C4-2B (cell line): Measurements from ENCODE around the gene RUVBL1.

Experiments used
- H3K27ac ChIP-seq: fragments of 450-650 bp; 2 replicates; pipeline ENCODE4 v1.5.1; 2017
- CTCF ChIP-seq: fragments of 450-650 bp; conservative IDR thresholded peaks from 2 replicates; pipeline ENCODE4 v1.5.1; 2017; ENCODE audit warnings: mild to moderate bottlenecking
- ZFX ChIP-seq: fragments of 450-650 bp; IDR thresholded peaks from 2 replicates; pipeline ENCODE4 v1.6.1; 2017

RUVBL1 gene

GRCh38 chr3:128040041-128040440, 83.6 kb downstream of the RUVBL1 start:
- no peak for TF ChIP-seq CTCF
- TF ChIP-seq ZFX, result no peak
- H3K27ac ChIP-seq, result no peak overlapping the region

- H3K27ac ChIP-seq, result no peak overlapping the region
- no peak for TF ChIP-seq ZFX
- TF ChIP-seq CTCF, result no peak
Measured at GRCh38 chr3:128036119-128036518, 87.5 kb downstream of the RUVBL1 start.

GRCh38 chr3:128033102-128033501, 90.5 kb downstream of the RUVBL1 start:
- TF ChIP-seq ZFX (no peak), CTCF (no peak)

More at GRCh38 chr3:128033102-128033501, 90.5 kb downstream of the RUVBL1 start:
- no peak overlapping the region for H3K27ac ChIP-seq
